H1 (cell line): ENCODE measurements around the gene MEN1. TPM values are rescaled to one million over a fixed set of nuclear protein-coding genes. Genes with fewer than 3 reads are reported as not detected.

Experiments used
- CTBP2 ChIP-seq: IDR thresholded peaks from 2 replicates; pipeline ENCODE4 v1.7.0; 2011; ENCODE audit warnings: borderline replicate concordance, mild to moderate bottlenecking, moderate library complexity, mixed read lengths, low read length; ENCODE audit not compliant: insufficient read depth, insufficient read length
- CTCF ChIP-seq, 3 experiments: IDR thresholded peaks; 1 replicate in 2 of 3; 2 replicates in 1 of 3; pipeline versions ENCODE4 v1.5.1 to v1.6.1; 2011; ENCODE audit warnings: low read length in 3 of 3, mild to moderate bottlenecking in 3 of 3, inconsistent platforms in 2 of 3, low read depth in 1 of 3, moderate library complexity in 1 of 3; ENCODE audit not compliant: insufficient read depth in 1 of 3; ENCODE audit errors: control extremely low read depth in 1 of 3
- KDM1A ChIP-seq: fragments of 200-600, 300-600 bp; sonication (generic); IDR thresholded peaks from 2 replicates; pipeline ENCODE4 v1.7.1; 2016; ENCODE audit warnings: mild to moderate bottlenecking, low read length, borderline replicate concordance
- SRF ChIP-seq: IDR thresholded peaks from 2 replicates; pipeline ENCODE4 v1.6.1; 2011; ENCODE audit warnings: mild to moderate bottlenecking, low read depth, low read length, moderate library complexity
- polyA plus RNA-seq, 7 experiments: library from polyadenylated mRNA; depleted of rRNA in 3 of 7; stranded (reverse) in 5 of 7; unstranded in 2 of 7; fragments of >200 nt in 5 of 7; fragments of 200-250 nt in 2 of 7; gene quantifications; 1 replicate in 5 of 7; 2 replicates in 1 of 7; 4 replicates in 1 of 7; pipeline versions ENCODE4 v1.2.1 to v1.2.3, GENCODE V29; 2011 to 2013; ENCODE audit warnings: missing spikeins in 2 of 7, mixed read lengths in 2 of 7
- total RNA-seq: library from RNA; stranded (reverse); fragmentation: NEBNext Ultra II Directional; extraction: Animal tissue kit (Norgen Biotek cat#: 25700); gene quantifications from 2 replicates; pipeline ENCODE4 v1.2.1, GENCODE V29; 2021

Gene MEN1
- total and polyA plus RNA-seq, 2 of the 8 experiments (the other 6 are each of a cell fraction or from before 2014, with no cell fraction given): 47.2 to 56.3 TPM

- no peak for TF ChIP-seq CTCF (IDR thresholded peaks at IDR 0.05; ENCODE audit: control extremely low read depth in 1 of 3, insufficient read depth in 1 of 3, low read depth in 1 of 3, low read length in 3 of 3)
- no peak for TF ChIP-seq KDM1A
- TF ChIP-seq CTBP2: no peak
- TF ChIP-seq SRF: no peak
Observed at GRCh38 chr11:64859542-64860414, 49.4 kb upstream of the MEN1 start (continued).
